Measurements from ENCODE around the gene ARHGAP23. TPM values are rescaled to one million over a fixed set of nuclear protein-coding genes. Genes with fewer than 3 reads are reported as not detected.
A peak's percentile ranks its signal among the peaks of the same experiment; 100 is the strongest.

The ARHGAP23 gene
- total RNA-seq, 2 donors from 2014 or later = 9.4 to 18.0 TPM

DNA sequence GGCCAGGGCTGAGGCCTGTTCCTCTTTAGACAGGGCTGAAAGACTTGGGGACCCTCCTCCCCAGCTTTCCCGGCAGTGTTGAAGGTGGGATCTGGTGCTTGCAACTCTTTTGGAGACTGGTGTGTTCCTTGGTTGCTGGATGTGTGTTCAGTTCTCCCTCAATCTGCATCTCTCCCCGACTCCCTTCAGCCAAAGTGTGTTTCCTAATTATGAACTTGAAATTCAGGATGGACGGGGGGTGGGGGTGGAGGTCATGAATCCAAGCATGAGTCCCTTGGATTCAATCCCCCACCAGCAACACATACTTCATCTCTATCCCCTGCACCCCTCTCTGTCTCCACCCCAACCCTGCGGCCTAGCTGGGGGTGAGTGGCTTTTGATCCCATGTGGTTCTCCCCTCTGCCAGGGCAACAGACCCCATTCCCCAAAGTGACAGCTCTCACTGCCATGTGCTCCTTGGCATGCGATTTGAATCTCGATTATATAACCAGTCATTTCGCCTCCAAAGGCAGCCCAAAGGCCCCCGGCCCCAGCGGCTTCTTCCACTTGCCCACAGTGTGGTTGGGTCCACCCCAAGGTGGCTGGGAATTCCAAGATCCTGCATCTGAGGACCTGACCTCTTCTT, 1.3 kb downstream of the ARHGAP23 start:
- Mint-ChIP-seq H3K9me3 (no peaks in the 10 kb centered on the region), H3K36me3 (ENCODE audit: low read depth) (no peaks in the 10 kb centered on the region), H3K27ac (no peak overlapping the region), H3K4me3 (peak overlapping the region; percentile 57), H3K27me3 (ENCODE audit: insufficient read depth) (peaks cover 41% of the 10 kb centered on the region), H3K4me1 (peaks cover 7% of the 10 kb centered on the region)
- WGBS, 2 experiments (ENCODE audit: insufficient coverage in 1 of 2, insufficient read length in 1 of 2) = 90 to 94% methylated on average over 6 to 8 of the region's 9 CpGs
- peaks cover 26% of the 10 kb centered on the region for H3K27me3 ChIP-seq (ENCODE audit: control insufficient read depth, insufficient read depth, low read length, poor library complexity, severe bottlenecking)
- H3K9me3 ChIP-seq (ENCODE audit: control insufficient read depth, low read length) = no peaks in the 10 kb centered on the region
- no peak overlapping the region for H3K9ac ChIP-seq (ENCODE audit: extremely low read depth, low read length, poor library complexity, severe bottlenecking)
- H3K4me1 ChIP-seq (ENCODE audit: control insufficient read depth, insufficient read depth, low read length) = no peaks in the 10 kb centered on the region
- no peak overlapping the region for H3K27ac ChIP-seq (ENCODE audit: low read depth, low read length)
- peak; percentile 61 for DNase-seq
- TF ChIP-seq, protein P1, sequence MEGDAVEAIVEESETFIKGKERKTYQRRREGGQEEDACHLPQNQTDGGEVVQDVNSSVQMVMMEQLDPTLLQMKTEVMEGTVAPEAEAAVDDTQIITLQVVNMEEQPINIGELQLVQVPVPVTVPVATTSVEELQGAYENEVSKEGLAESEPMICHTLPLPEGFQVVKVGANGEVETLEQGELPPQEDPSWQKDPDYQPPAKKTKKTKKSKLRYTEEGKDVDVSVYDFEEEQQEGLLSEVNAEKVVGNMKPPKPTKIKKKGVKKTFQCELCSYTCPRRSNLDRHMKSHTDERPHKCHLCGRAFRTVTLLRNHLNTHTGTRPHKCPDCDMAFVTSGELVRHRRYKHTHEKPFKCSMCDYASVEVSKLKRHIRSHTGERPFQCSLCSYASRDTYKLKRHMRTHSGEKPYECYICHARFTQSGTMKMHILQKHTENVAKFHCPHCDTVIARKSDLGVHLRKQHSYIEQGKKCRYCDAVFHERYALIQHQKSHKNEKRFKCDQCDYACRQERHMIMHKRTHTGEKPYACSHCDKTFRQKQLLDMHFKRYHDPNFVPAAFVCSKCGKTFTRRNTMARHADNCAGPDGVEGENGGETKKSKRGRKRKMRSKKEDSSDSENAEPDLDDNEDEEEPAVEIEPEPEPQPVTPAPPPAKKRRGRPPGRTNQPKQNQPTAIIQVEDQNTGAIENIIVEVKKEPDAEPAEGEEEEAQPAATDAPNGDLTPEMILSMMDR (conservative IDR thresholded peaks at IDR 0.05) = no peak
- no peaks in the 10 kb centered on the region for H3K36me3 ChIP-seq (ENCODE audit: control insufficient read depth, insufficient read depth, low read length)
- no peak overlapping the region for H3K4me3 ChIP-seq (ENCODE audit: low read length)

DNA sequence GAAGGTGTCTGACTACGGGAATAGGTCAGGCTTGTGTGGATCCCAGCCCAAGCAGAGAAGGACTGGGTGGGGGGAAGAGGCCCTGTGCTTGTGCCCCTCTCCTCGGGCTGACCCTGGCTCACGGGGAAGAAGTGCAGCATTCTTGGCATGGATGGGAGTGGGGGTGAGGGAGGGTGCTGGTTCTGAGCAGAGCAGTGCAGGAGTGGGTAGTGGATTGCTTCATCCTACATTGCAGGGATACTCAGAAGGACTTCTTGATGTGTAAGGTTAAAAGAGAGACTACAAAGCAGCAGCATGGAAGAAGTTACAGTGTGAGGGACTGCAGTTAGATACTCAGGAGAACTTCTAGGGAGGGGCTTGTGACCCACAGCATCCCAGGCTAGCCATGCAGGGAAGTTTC, 2.1 kb downstream of the ARHGAP23 start:
- Histone ChIP-seq H3K36me3 (ENCODE audit: control insufficient read depth, insufficient read depth, low read length) (no peaks in the 10 kb centered on the region), H3K4me3 (ENCODE audit: low read length) (no peak overlapping the region), H3K27me3 (ENCODE audit: control insufficient read depth, insufficient read depth, low read length, poor library complexity, severe bottlenecking) (peaks cover 26% of the 10 kb centered on the region), H3K4me1 (ENCODE audit: control insufficient read depth, insufficient read depth, low read length) (no peaks in the 10 kb centered on the region), H3K9ac (ENCODE audit: extremely low read depth, low read length, poor library complexity, severe bottlenecking) (no peak overlapping the region), H3K9me3 (ENCODE audit: control insufficient read depth, low read length) (no peaks in the 10 kb centered on the region), H3K27ac (ENCODE audit: low read depth, low read length) (no peak overlapping the region)
- no peak for DNase-seq
- no peak overlapping the region for H3K4me3 Mint-ChIP-seq
- peaks cover 35% of the 10 kb centered on the region for H3K27me3 Mint-ChIP-seq (ENCODE audit: insufficient read depth)
- H3K36me3 Mint-ChIP-seq (ENCODE audit: low read depth) = no peaks in the 10 kb centered on the region
- TF ChIP-seq, protein P1 (conservative IDR thresholded peaks at IDR 0.05) = no peak
- peaks cover 7% of the 10 kb centered on the region for H3K4me1 Mint-ChIP-seq
- no peak overlapping the region for H3K27ac Mint-ChIP-seq
- no peaks in the 10 kb centered on the region for H3K9me3 Mint-ChIP-seq
- 71 to 90% methylated on average over 1 to 3 of the region's 3 CpGs for WGBS, 2 experiments (ENCODE audit: insufficient coverage in 1 of 2, insufficient read length in 1 of 2)

DNA sequence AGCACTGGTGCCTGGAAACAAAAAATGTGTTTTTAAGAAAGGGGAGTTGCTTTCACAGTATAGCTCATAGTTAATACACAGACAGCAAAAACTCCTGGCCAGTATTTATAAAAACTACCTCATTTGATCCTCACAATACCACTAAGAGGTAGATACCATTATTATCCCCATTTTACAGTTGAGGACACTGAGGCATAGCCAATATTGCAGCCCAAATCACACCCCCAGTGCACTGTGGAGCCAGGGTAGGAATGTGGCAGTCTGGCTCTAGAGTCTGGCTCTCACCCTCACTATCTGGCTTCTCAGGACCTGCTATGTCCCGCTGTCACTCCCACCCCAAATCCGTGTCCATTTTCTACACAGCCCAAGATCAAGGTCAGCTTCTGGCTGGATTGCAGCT, 2.6 kb downstream of the ARHGAP23 start:
- WGBS, 2 experiments (ENCODE audit: insufficient coverage in 1 of 2, insufficient read length in 1 of 2) = 91 to 100% methylated on average over 1 to 2 of the region's 2 CpGs
- peaks cover 26% of the 10 kb centered on the region for H3K27me3 ChIP-seq (ENCODE audit: control insufficient read depth, insufficient read depth, low read length, poor library complexity, severe bottlenecking)
- H3K9me3 ChIP-seq (ENCODE audit: control insufficient read depth, low read length) = no peaks in the 10 kb centered on the region
- no peak overlapping the region for H3K4me3 Mint-ChIP-seq
- no peak overlapping the region for H3K27ac Mint-ChIP-seq
- no peaks in the 10 kb centered on the region for H3K9me3 Mint-ChIP-seq
- peak; percentile 42 for DNase-seq
- TF ChIP-seq, protein P1 (conservative IDR thresholded peaks at IDR 0.05) = no peak
- H3K36me3 ChIP-seq (ENCODE audit: control insufficient read depth, insufficient read depth, low read length) = no peaks in the 10 kb centered on the region
- H3K4me1 Mint-ChIP-seq = peaks cover 4% of the 10 kb centered on the region
- H3K4me1 ChIP-seq (ENCODE audit: control insufficient read depth, insufficient read depth, low read length) = no peaks in the 10 kb centered on the region
- peaks cover 29% of the 10 kb centered on the region for H3K27me3 Mint-ChIP-seq (ENCODE audit: insufficient read depth)
- H3K4me3 ChIP-seq (ENCODE audit: low read length) = no peak overlapping the region
- no peak overlapping the region for H3K9ac ChIP-seq (ENCODE audit: extremely low read depth, low read length, poor library complexity, severe bottlenecking)
- no peak overlapping the region for H3K27ac ChIP-seq (ENCODE audit: low read depth, low read length)
- no peaks in the 10 kb centered on the region for H3K36me3 Mint-ChIP-seq (ENCODE audit: low read depth)

All from endodermal cell (in vitro differentiated cells).